GM21360 (cell line): ENCODE data around the gene THEM4.
"Not testable (repeated sequence)": the region's sequence is repeated elsewhere in the genome, so short reads cannot be mapped to it uniquely, and the experiment has no call there.

ENCODE experiments used
- ATAC-seq: cut with Tn5 transposase; IDR thresholded peaks from one replicate; pipeline ENCODE4 v1.9.1; 2021; ENCODE audit warnings: mild to moderate bottlenecking, moderate library complexity; ENCODE audit not compliant: unreplicated experiment

THEM4 gene

DNA sequence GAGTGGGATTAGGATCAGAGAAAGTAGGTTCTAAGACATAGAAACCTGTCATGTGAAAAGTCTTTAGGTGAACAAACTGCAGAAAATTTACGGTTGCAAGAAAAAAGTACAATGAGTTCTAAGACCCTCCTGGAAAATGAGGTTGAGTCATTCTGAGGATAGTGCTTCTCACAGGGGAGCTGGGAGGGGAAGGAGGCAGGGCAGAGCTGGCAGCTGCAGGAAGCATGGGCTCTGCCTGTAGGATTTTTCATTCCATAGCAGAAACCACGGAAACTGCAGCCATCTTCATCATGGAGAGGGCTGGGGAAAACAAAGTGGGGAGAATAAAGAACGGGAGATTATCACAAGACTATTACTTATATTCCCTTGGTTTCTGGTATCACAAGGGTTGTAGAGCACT lies 25.8 kb upstream of the THEM4 start:
- ATAC-seq: no peak

DNA sequence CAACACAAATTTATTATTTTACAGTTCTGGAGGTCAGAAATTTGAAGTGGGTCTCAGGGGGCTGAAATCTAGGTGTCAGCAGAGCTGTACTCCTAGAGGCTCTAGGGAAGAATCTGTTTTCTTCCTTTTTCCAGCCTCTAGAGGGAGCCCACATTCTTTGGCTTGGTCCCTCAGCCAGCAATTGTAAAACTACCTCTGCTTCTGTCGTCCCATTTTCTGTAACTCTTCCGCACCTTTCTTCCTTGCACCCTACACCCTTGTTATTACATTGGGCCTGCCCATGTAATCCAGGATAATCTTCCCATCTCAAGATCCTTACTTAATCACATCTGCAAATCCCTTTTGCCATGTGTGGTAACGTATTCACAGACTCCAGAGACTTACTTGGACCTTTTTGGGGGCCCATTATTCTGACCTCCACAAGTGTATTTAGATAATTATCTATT lies 24.8 kb upstream of the THEM4 start:
- no peak for ATAC-seq

DNA sequence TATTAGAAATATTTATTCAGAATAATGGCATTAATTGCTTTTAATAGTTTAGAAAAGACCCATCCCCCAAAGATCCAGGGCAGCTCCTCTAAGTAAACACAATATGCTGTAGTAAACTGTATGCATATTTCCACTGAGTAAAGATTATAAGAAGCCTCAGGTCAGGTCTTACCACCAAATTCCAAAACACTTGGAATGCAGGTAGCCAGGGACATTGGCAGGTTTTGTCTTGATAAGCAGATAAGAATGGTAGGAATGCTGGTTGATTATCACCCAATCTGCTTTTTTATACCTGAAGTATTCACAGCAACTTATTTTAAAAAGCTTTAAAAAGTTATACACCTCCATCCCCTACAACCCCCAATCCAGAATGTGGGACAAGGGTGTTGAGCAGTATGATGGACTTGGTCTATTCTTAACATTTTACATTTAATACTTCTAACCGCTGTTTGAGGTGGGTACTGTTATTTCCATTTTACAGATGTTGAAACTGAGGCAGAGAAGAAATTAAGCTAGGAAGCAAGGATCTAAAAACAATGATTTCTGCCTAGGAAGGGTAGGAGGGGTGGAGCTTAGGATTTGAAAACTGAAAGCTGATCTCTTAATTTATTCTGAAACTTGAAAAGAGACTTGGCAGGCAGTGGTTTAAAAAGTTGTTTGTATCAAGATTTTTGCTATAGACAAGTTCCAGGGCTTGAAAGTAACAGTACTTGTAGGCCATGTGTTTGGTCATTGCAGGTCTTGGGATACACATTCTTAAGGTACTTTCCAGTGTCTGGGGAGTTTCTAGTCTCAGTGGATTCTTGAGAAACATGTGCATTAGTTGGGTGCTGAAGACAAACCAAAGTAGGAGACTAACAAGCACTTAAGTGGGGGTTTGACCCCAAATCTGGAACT lies 15.6 kb upstream of the THEM4 start:
- no peak for ATAC-seq

DNA sequence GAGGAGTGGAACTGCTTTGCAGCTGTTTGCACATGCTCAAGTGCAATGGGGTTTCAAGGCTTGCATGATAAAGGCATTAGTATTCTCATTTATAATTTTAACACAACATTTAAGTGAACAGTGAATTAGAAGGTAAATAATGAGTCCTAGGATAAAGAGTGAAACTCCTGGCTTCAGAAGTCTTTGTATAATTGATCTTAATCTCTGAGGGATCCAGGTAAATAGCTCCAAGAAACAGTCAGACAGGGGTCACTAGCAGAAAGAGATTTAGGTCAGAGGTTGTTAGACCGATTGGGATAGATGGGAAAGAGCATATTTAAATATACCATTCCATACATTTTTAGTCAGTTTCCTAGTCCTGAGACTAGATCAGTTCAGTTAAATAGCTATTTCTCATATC lies 14.1 kb upstream of the THEM4 start:
- no peak for ATAC-seq

DNA sequence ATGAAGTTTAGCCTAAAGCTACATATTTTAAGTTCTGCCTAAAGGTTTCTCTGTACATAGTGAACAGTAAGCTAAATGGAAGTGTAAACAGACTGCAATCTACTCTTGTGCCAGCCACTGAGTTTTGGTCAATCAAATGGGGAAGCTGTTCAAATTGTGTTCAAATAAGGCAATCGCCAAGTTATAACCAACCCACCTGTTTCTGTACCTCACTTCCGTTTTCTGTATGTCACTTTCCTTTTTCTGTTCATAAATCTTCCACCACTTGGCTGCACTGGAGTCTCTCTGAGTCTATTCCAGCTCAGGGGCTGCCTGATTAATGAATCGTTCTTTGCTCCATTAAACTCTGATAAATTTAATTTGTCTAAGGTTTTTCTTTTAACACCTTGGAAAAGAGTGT lies 10.8 kb upstream of the THEM4 start:
- ATAC-seq: no peak

DNA sequence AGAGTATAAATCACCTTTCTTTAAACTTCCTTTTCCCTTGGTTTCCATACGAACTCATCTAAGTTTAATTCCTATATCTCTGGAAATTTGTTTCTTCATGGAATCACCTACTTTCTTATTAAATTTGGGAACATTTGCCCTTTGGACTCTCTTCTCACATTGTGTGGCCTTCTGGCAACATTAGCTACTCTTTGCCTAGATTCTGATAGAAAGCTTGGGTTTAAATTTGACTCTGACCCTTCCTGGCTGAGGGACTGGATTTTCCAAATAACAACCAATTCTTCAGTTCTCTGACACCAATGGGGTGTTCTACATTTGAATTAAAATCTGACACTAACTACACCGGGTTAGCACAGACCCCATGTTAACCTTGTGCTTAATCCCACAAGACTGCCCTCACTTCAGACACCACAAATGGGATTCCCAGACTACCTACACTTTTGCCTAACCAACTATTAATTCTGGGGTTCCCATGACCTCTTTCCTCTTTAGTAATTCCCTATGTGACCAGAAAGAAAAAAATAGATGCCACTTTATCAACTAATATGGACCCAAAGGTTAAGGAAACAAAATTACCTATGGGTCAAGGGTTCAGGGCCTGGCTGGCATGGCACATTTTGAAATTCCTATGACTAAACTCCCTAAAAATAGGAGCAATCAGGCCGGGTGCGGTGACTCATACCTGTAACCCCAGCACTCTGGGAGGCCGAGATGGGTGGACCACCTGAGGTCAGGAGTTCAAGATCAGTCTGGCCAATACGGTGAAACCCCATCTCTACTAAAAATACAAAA lies 9.7 kb upstream of the THEM4 start:
- no peak for ATAC-seq

DNA sequence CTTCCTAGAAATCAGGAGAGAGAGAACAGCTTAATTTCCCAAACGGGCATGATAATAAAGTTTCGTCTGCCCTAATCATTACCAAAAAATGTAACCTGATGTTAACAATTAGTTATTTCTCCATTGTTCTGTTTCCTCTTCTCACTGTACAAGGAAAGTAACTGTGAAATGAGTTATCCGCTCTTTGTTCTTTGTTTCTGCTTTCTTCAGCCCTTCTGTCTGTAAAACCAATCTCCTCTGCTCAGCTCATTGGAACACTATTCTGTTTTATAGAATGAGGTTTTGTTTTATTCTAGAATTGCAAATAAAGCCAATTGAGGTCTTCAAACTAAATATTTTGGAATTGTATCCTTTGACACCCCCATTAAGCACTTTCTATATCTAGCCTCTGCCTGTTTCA lies 8.8 kb upstream of the THEM4 start:
- ATAC-seq: no peak

DNA sequence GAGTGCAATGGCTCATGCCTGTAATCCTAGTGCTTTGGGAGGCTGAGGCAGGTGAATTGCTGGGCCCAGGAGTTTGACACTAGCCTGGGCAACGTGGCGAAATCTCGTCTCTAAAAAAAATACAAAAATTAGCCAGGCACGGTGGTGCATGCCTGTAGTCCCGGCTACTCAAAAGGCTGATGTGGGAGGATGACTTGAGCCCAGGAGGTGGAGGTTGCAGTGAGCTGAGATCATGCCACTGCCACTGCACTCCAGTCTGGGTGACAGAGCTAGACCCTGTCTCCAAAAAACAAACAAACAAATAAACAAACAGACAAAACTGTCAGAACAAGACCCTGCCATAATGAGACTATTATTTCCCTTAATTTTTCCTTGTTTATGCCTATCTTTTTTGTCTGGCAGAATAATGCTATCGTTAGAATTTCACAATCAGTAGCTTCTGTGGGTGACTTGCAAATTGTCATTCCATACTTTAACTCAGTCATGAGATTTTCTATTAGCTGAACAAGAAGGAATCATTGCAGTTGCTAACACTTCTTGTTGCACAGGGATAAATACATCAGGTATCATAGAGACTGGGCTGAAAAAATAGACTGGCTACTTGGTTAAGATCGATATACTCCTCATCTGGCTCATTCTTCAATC lies 7.5 kb upstream of the THEM4 start:
- no peak for ATAC-seq

DNA sequence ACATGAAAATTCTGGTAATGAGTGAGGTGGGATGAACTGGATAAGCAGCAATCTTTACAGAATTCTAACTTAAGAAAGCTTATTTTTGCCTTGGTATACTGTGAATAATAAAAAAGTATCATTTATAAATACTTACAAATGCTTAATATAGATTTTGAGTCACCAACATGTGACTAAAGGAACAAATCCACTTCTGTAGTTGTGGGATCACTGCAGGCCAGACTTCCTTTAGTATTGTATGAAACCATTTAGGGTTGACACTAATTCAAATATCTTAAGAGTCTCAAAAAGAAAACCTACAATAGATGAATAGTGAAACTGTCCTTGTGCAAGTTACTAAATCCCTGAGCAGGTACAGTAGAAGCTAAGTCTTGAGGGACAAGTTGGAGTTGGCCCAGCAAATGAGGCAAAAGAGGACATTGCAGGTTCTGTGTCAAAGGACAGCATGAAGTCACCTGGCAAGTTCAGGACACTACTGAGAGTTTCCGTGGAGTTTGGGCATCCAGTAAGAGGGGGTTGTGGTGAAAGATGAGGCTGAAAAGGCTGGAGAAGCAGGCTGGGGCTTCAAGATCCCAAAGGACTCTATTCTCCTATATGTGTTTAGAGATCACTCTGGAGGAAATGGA lies 5.9 kb upstream of the THEM4 start:
- ATAC-seq: no peak

DNA sequence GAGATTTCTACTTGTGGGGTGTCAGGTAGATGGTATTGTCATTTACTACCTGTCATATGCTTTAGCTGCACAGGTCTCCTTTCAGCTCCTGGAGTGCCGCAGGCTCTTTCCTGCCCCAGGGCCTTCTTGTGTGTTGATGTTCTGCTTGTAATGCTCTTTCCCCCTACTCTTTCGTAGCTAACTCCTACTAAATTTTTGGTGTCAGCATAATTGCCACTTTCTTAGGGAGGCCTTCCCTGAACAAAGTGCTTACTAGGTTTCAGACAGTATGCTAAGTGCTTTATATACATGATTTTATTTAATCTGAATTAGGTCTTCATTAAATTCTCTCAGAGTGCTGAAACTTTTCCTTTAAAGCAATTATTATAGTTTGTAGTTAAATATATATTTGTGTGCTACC lies 4.8 kb upstream of the THEM4 start:
- ATAC-seq: no peak

DNA sequence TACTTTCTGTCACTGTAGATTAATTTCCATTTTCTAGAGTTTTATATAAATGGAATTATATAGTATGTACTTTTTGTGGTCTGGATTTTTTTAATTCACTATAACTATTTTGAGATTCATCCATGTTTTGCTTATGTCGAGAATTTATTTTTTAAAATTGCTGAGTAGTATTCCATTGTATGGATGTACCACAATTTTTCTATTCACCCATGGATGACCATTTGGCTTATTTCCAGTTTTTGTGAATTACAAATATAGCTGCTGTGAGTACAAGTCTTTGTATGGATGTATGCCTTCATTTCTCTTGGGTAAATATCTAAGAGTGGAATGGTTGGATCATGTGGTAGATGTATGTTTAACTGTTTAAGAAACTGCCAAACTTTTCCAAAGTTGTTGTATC lies 3.7 kb upstream of the THEM4 start:
- no peak for ATAC-seq

DNA sequence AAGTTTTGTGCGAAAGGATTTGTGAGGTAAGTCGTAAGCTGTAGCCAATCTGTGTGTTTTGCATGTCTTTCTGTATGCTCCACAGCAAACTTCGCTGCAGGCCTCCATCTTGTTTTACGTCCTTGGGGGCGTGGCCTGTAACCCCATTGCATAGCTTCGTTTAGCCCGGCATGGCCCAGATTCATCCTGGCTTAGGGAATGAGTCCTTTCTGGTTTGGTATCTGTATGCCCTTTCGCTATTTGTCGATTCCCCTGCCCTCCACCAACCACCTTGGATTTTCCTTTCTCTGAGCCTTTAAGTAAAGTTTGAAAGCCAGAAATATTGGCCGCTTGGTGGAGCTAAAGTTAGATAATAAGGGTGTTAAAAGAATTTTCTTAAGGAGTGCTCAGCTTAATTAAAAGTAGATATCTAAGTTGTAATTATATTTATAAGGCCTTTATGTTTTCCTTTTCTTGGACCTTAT lies 1.1 kb downstream of the THEM4 start:
- no peak for ATAC-seq

DNA sequence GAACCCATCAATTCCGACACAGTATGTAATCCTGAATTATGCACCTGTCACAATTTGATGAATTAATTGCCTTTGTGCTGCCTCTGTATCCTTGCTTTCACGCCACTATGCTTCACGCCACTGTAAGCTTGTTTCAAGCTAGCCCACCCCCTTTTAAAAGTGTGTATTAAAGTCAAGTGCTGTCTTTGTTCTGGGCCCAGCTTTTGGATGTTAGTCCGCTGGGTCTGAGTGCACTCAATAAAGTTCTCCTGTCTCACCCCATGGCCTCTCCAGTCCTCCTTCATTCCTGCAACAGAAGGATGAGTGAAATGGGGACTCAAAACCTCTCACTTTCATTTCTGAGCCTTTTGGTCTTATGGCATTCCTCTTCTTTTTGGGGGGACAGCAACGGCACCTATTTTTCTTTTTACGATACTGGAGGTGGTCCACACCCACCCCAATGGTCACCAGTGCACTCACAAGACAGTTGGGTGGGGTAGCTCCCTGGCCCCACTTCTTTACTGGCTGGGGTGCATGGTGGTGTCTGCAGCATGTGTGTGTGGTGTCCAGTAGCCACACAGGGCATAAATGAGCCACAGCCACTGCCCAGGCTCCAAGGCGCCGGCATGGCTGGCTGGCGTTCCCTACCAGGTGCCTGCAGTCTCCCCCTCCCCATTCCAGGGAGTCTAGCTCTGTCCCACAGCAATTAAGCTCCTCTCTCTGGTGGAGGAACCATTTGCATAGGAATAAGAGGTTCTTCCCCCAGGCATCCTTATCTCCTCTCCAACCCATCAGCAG lies 1.8 kb downstream of the THEM4 start:
- no peak for ATAC-seq

DNA sequence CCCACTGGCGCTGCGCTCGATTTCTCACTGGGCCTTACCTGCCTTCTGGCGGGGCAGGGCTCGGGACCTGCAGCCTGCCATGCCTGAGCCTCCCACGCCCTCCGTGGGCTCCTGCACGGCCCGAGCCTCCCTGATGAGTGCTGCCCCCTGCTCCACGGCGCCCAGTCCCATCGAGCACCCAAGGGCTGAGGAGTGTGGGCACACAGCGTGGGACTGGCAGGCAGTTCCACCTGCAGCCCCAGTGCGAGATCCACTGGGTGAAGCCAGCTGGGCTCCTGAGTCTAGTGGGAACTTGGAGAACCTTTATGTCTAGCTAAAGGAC lies 3.0 kb downstream of the THEM4 start:
- not testable (repeated sequence) for ATAC-seq

DNA sequence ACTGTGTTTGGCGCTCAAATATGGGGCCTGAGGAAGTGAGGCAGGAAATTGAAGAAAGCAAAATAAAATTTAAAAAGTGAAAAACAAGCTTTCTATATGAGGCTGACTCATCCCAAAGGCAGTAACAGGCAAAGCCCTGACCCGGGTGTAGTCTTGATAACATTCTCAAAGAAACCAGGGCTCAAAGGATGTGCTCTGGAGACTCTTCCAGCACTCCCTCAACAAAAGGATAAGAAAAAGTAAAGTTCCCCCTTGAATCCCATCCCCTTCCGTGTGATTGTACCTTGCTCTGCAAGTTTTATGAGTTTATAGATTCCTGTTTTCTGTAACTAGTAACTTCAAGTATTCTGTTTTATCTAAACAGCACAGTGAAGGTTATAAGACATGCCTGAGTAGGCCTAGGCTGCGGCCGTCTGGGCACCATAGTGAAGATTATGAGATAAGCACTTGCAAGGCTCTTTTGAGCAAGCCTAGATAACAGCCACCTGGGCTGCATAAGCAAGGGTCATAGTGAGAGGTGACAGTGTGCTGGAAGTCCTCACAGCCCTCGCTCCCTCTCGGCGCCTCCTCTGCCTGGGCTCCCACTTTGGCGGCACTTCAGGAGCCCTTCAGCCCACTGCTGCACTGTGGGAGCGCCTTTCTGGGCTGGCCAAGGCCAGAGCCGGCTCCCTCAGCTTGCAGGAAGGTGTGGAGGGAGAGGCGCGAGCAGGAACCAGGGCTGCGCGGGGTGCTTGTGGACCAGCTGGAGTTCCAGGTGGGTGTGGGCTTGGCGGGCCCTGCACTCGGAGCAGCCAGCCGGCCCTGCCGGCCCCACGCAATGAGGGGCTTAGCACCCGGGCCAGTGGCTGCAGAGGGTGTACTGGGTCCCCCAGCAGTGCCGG lies 3.6 kb downstream of the THEM4 start:
- ATAC-seq: not testable (repeated sequence)

DNA sequence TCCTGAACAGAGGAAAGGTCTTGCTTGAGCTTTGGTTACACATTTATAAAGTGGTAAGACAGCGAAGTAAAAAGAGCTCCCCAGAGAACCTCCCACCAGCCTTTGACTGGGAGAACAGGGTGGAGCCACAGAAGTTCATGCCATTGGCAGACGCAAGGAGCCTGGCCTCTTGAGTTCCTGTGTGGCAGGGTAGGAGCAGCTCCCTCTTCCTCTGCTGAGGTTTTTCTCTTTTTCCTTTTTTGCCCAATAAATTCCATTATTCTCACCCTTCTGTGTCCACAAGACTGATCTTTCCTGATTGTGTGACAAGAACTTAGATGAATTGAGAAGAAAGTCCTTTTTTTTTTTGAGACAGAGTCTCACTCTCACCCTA lies 4.3 kb downstream of the THEM4 start:
- no peak for ATAC-seq

DNA sequence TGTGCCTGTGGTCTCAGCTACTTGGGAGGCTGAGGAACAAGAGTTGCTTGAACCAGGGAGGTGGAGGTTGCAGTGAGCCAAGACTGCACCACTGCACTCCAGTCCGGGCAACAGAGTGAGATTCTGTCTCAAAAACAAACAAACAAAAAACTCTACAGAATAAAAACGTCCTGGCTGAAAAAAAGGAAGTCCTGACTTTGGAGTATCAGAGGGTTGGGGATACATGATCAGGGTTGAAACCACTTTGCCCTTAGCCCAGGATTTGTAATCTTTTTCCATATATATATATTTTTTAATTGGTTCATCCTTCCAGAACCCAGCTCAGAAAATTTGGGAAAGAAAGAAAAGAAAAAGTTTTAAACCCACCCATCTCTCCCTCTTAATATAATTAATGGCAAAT lies 6.5 kb downstream of the THEM4 start:
- ATAC-seq: no peak

DNA sequence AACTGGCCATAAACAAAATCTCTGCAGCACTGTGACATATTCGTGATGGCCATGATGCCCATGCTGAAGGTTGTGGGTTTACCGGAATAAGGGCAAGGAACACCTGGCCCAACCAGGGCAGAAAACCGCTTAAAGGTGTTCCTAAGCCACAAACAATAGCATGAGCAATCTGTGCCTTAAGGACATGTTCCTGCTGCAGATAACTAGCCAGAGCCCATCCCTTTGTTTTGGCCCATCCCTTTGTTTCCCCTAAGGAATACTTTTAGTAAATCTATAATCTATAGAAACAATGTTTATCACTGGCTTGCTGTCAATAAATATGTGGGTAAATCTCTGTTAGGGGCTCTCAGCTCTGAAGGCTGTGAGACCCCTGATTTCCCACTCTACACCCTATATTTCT lies 8.5 kb downstream of the THEM4 start:
- not testable (repeated sequence) for ATAC-seq

DNA sequence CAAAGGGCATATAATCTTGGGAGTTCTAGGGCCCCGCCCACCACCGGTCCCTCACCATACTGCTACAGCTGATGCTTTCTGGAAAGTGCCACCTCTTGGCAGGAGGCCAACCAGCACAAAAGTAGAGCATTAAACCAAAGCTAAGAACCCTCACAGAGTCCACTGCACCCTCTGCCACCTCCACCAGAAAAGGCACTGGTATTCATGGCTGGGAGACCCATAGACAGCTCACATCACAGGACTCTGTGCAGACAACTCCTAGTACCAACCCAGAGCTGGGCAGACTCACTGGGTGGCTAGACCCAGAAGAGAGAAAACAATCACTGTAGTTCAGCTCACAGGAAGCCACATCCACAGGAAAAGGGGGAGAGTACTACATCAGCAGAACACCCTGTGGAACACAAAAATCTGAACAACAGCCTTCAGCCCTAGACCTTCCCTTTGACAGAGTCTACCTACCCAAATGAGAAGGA lies 10.8 kb downstream of the THEM4 start:
- ATAC-seq: no peak
